GM12878 (cell line): ENCODE measurements around the gene PAPPA.

ENCODE experiments used
- CHD2 ChIP-seq: IDR thresholded peaks from 2 replicates; pipeline ENCODE4 v1.6.1; 2011; ENCODE audit warnings: low read depth, low read length, improper control_type of control experiment, borderline replicate concordance
- EZH2 ChIP-seq: IDR thresholded peaks from 2 replicates; pipeline ENCODE4 v1.6.1; 2012; ENCODE audit warnings: low read depth, mild to moderate bottlenecking, control low read depth, inconsistent platforms, low read length, borderline replicate concordance; ENCODE audit not compliant: control insufficient read depth
- NFYB ChIP-seq: IDR thresholded peaks from 2 replicates; pipeline ENCODE4 v1.6.1; 2011; ENCODE audit warnings: low read depth, mild to moderate bottlenecking, low read length, improper control_type of control experiment, moderate library complexity; ENCODE audit not compliant: insufficient read depth
- POLR2AphosphoS5 ChIP-seq: IDR thresholded peaks from 2 replicates; pipeline ENCODE4 v1.6.1; 2011; ENCODE audit warnings: mild to moderate bottlenecking, low read length, inconsistent platforms
- RAD51 ChIP-seq: fragments of 450-650 bp; IDR thresholded peaks from 2 replicates; pipeline ENCODE4 v1.6.1; 2016; ENCODE audit warnings: moderate library complexity, mild to moderate bottlenecking, inconsistent platforms
- TAF1 ChIP-seq: IDR thresholded peaks from 2 replicates; pipeline ENCODE4 v1.6.1; 2011; ENCODE audit warnings: mild to moderate bottlenecking, low read depth, low read length, borderline replicate concordance
- YY1 ChIP-seq: IDR thresholded peaks from 2 replicates; pipeline ENCODE4 v1.6.1; 2011; ENCODE audit warnings: low read depth, mild to moderate bottlenecking, low read length
- TF ChIP-seq, protein P1 (sequence below): fragments of 450-650 bp; IDR thresholded peaks from 2 replicates; pipeline ENCODE4 v1.6.1; 2016; ENCODE audit warnings: mild to moderate bottlenecking
- TF ChIP-seq, protein P2 (sequence below): IDR thresholded peaks from 2 replicates; pipeline ENCODE4 v1.6.1; 2011; ENCODE audit warnings: borderline replicate concordance, low read depth, mild to moderate bottlenecking, moderate library complexity, mixed read lengths, low read length; ENCODE audit not compliant: insufficient read depth; ENCODE audit errors: extremely low read length

- TF ChIP-seq TAF1 (no peak), NFYB (no peak), YY1 (no peak), RAD51 (no peak), POLR2AphosphoS5 (no peak), CHD2 (no peak), EZH2 (no peak)
- TF ChIP-seq, protein P1, sequence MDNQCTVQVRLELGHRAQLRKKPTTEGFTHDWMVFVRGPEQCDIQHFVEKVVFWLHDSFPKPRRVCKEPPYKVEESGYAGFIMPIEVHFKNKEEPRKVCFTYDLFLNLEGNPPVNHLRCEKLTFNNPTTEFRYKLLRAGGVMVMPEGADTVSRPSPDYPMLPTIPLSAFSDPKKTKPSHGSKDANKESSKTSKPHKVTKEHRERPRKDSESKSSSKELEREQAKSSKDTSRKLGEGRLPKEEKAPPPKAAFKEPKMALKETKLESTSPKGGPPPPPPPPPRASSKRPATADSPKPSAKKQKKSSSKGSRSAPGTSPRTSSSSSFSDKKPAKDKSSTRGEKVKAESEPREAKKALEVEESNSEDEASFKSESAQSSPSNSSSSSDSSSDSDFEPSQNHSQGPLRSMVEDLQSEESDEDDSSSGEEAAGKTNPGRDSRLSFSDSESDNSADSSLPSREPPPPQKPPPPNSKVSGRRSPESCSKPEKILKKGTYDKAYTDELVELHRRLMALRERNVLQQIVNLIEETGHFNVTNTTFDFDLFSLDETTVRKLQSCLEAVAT: no peak
- TF ChIP-seq, protein P2, sequence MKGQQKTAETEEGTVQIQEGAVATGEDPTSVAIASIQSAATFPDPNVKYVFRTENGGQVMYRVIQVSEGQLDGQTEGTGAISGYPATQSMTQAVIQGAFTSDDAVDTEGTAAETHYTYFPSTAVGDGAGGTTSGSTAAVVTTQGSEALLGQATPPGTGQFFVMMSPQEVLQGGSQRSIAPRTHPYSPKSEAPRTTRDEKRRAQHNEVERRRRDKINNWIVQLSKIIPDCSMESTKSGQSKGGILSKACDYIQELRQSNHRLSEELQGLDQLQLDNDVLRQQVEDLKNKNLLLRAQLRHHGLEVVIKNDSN: no peak
Observed at GRCh38 chr9:116269250-116269649, 115.7 kb downstream of the PAPPA start.
